ENCODE measurements around the gene GIT1. TPM values are rescaled to one million over a fixed set of nuclear protein-coding genes. Genes with fewer than 3 reads are reported as not detected.

Gene GIT1
- total and polyA plus RNA-seq, 2 experiments from 2014 or later = 15.9 to 60.9 TPM

DNA sequence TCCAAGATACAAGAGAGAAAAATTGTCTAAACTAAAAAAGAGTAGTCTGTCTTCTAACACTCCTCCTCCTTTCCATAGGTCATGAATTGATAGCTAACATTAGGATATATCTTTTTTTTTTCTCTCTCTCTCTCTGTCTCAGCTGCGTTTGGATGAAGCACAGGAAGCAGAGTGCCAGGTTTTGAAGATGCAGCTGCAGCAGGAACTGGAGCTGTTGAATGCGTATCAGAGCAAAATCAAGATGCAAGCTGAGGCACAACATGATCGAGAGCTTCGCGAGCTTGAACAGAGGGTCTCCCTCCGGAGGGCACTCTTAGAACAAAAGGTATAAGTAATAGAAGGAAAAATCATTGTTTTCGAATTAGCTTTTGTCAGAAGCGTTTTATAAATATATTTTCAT lies 55.5 kb downstream of the GIT1 start:
- no peak for DNase-seq (ENCODE audit: low spot score)
- Mint-ChIP-seq H3K36me3 (ENCODE audit: low read depth) (peaks cover 69% of the 10 kb centered on the region), H3K4me1 (no peaks in the 10 kb centered on the region), H3K27ac (no peak overlapping the region), H3K4me3 (no peak overlapping the region), H3K27me3 (ENCODE audit: insufficient read depth, low read depth, poor library complexity) (peaks cover 6% of the 10 kb centered on the region), H3K9me3 (peaks cover 10% of the 10 kb centered on the region; the same call in 2 of the 3 replicates)
- Histone ChIP-seq H3K4me1 (ENCODE audit: insufficient read depth) (no peaks in the 10 kb centered on the region), H3K79me2 (replicated peaks; ENCODE audit: insufficient read depth) (no peaks in the 10 kb centered on the region; the same call in 1 of the 2 replicates), H3K27ac (ENCODE audit: low read depth) (no peak overlapping the region), H3K27me3 (ENCODE audit: insufficient read depth) (no peaks in the 10 kb centered on the region), H3K4me3 (no peak overlapping the region), H2AFZ (no peak overlapping the region), H3K36me3 (ENCODE audit: insufficient read depth) (peaks cover 21% of the 10 kb centered on the region), H3F3A (replicated peaks; ENCODE audit: low read depth) (0 out of 2 replicates have a peak, but pooled peaks cover 3% of the 10 kb centered on the region), H3K9me2 (ENCODE audit: insufficient read depth) (no peaks in the 10 kb centered on the region), H3K4me2 (no peak overlapping the region), H4K20me1 (replicated peaks; ENCODE audit: insufficient read depth) (peaks cover 6% of the 10 kb centered on the region; the same call in 1 of the 2 replicates)
- TF ChIP-seq CREB1 (CRISPR knock-in tag; IDR thresholded peaks at IDR 0.05; ENCODE audit: low read depth) (no peak), ZNF114 (CRISPR knock-in tag; IDR thresholded peaks at IDR 0.05) (no peak), POLR2AphosphoS5 (IDR thresholded peaks at IDR 0.05; ENCODE audit: low read depth) (no peak), EZH2phosphoT487 (IDR thresholded peaks at IDR 0.05; ENCODE audit: unreplicated experiment) (no peak), JUNB (IDR thresholded peaks at IDR 0.05; ENCODE audit: unreplicated experiment) (no peak), ZNF331 (CRISPR knock-in tag; IDR thresholded peaks at IDR 0.05; ENCODE audit: low read depth) (no peak), EZH2 (IDR thresholded peaks at IDR 0.05; ENCODE audit: low read depth, unreplicated experiment) (no peak), STAT1 (IDR thresholded peaks at IDR 0.05; ENCODE audit: unreplicated experiment) (no peak)
- TF ChIP-seq, protein P1, sequence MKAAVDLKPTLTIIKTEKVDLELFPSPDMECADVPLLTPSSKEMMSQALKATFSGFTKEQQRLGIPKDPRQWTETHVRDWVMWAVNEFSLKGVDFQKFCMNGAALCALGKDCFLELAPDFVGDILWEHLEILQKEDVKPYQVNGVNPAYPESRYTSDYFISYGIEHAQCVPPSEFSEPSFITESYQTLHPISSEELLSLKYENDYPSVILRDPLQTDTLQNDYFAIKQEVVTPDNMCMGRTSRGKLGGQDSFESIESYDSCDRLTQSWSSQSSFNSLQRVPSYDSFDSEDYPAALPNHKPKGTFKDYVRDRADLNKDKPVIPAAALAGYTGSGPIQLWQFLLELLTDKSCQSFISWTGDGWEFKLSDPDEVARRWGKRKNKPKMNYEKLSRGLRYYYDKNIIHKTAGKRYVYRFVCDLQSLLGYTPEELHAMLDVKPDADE (IDR thresholded peaks at IDR 0.05) = no peak
- TF ChIP-seq, protein P2, sequence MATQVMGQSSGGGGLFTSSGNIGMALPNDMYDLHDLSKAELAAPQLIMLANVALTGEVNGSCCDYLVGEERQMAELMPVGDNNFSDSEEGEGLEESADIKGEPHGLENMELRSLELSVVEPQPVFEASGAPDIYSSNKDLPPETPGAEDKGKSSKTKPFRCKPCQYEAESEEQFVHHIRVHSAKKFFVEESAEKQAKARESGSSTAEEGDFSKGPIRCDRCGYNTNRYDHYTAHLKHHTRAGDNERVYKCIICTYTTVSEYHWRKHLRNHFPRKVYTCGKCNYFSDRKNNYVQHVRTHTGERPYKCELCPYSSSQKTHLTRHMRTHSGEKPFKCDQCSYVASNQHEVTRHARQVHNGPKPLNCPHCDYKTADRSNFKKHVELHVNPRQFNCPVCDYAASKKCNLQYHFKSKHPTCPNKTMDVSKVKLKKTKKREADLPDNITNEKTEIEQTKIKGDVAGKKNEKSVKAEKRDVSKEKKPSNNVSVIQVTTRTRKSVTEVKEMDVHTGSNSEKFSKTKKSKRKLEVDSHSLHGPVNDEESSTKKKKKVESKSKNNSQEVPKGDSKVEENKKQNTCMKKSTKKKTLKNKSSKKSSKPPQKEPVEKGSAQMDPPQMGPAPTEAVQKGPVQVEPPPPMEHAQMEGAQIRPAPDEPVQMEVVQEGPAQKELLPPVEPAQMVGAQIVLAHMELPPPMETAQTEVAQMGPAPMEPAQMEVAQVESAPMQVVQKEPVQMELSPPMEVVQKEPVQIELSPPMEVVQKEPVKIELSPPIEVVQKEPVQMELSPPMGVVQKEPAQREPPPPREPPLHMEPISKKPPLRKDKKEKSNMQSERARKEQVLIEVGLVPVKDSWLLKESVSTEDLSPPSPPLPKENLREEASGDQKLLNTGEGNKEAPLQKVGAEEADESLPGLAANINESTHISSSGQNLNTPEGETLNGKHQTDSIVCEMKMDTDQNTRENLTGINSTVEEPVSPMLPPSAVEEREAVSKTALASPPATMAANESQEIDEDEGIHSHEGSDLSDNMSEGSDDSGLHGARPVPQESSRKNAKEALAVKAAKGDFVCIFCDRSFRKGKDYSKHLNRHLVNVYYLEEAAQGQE (IDR thresholded peaks at IDR 0.05; ENCODE audit: unreplicated experiment) = no peak
- TF ChIP-seq, protein P3, sequence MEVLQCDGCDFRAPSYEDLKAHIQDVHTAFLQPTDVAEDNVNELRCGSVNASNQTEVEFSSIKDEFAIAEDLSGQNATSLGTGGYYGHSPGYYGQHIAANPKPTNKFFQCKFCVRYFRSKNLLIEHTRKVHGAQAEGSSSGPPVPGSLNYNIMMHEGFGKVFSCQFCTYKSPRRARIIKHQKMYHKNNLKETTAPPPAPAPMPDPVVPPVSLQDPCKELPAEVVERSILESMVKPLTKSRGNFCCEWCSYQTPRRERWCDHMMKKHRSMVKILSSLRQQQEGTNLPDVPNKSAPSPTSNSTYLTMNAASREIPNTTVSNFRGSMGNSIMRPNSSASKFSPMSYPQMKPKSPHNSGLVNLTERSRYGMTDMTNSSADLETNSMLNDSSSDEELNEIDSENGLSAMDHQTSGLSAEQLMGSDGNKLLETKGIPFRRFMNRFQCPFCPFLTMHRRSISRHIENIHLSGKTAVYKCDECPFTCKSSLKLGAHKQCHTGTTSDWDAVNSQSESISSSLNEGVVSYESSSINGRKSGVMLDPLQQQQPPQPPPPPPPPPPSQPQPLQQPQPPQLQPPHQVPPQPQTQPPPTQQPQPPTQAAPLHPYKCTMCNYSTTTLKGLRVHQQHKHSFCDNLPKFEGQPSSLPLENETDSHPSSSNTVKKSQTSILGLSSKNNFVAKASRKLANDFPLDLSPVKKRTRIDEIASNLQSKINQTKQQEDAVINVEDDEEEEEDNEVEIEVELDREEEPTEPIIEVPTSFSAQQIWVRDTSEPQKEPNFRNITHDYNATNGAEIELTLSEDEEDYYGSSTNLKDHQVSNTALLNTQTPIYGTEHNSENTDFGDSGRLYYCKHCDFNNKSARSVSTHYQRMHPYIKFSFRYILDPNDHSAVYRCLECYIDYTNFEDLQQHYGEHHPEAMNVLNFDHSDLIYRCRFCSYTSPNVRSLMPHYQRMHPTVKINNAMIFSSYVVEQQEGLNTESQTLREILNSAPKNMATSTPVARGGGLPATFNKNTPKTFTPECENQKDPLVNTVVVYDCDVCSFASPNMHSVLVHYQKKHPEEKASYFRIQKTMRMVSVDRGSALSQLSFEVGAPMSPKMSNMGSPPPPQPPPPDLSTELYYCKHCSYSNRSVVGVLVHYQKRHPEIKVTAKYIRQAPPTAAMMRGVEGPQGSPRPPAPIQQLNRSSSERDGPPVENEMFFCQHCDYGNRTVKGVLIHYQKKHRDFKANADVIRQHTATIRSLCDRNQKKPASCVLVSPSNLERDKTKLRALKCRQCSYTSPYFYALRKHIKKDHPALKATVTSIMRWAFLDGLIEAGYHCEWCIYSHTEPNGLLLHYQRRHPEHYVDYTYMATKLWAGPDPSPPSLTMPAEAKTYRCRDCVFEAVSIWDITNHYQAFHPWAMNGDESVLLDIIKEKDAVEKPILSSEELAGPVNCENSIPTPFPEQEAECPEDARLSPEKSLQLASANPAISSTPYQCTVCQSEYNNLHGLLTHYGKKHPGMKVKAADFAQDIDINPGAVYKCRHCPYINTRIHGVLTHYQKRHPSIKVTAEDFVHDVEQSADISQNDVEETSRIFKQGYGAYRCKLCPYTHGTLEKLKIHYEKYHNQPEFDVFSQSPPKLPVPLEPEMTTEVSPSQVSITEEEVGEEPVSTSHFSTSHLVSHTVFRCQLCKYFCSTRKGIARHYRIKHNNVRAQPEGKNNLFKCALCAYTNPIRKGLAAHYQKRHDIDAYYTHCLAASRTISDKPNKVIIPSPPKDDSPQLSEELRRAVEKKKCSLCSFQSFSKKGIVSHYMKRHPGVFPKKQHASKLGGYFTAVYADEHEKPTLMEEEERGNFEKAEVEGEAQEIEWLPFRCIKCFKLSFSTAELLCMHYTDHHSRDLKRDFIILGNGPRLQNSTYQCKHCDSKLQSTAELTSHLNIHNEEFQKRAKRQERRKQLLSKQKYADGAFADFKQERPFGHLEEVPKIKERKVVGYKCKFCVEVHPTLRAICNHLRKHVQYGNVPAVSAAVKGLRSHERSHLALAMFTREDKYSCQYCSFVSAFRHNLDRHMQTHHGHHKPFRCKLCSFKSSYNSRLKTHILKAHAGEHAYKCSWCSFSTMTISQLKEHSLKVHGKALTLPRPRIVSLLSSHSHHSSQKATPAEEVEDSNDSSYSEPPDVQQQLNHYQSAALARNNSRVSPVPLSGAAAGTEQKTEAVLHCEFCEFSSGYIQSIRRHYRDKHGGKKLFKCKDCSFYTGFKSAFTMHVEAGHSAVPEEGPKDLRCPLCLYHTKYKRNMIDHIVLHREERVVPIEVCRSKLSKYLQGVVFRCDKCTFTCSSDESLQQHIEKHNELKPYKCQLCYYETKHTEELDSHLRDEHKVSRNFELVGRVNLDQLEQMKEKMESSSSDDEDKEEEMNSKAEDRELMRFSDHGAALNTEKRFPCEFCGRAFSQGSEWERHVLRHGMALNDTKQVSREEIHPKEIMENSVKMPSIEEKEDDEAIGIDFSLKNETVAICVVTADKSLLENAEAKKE (CRISPR knock-in tag; IDR thresholded peaks at IDR 0.05) = no peak
- TF ChIP-seq, protein P4, sequence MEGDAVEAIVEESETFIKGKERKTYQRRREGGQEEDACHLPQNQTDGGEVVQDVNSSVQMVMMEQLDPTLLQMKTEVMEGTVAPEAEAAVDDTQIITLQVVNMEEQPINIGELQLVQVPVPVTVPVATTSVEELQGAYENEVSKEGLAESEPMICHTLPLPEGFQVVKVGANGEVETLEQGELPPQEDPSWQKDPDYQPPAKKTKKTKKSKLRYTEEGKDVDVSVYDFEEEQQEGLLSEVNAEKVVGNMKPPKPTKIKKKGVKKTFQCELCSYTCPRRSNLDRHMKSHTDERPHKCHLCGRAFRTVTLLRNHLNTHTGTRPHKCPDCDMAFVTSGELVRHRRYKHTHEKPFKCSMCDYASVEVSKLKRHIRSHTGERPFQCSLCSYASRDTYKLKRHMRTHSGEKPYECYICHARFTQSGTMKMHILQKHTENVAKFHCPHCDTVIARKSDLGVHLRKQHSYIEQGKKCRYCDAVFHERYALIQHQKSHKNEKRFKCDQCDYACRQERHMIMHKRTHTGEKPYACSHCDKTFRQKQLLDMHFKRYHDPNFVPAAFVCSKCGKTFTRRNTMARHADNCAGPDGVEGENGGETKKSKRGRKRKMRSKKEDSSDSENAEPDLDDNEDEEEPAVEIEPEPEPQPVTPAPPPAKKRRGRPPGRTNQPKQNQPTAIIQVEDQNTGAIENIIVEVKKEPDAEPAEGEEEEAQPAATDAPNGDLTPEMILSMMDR (conservative IDR thresholded peaks at IDR 0.05; ENCODE audit: low read depth in 2 of 2) = no peak
- no peak for ATAC-seq

All from GM23338 (cell line).